NCI-H345 (cell line): Measurements from ENCODE around the gene RPRD1B.

Source experiments
- DNase-seq: peaks from one replicate; lab custom pipeline; 2025; lab: John Stamatoyannopoulos, UW

The RPRD1B gene

GRCh38 chr20:38136421-38137245, 103.1 kb downstream of the RPRD1B start:
- DNase-seq: no peak

GRCh38 chr20:38137441-38138037, 104.0 kb downstream of the RPRD1B start:
- no peak for DNase-seq

GRCh38 chr20:38138086-38138778, 104.7 kb downstream of the RPRD1B start:
- DNase-seq: no peak

- no peak for DNase-seq
These were observed 105.8 kb downstream of the RPRD1B start for GRCh38 chr20:38139156-38139912.

- DNase-seq: peak; percentile 78
These were observed 106.6 kb downstream of the RPRD1B start for GRCh38 chr20:38139977-38140753.

GRCh38 chr20:38141204-38141888, 107.8 kb downstream of the RPRD1B start:
- DNase-seq: no peak
